MM.1S (cell line): ENCODE data around the gene EP400.

Experiments used
- DNase-seq: peaks from one replicate; pipeline ENCODE4 v3.0.0-alpha.2; 2015
- H2AFZ ChIP-seq: fragments of 300-600 bp; sonication (generic); 2 replicates; pipeline ENCODE4 v1.6.0; 2016; ENCODE audit warnings: antibody characterized with exemption, low read length
- H3F3A ChIP-seq: fragments of 300-600 bp; sonication (generic); 2 replicates; pipeline ENCODE4 v1.6.1; 2016; ENCODE audit warnings: mild to moderate bottlenecking, antibody characterized with exemption, low read length, moderate library complexity, mixed read lengths; ENCODE audit not compliant: insufficient read depth
- H3K27ac ChIP-seq: fragments of 300-600 bp; sonication (generic); 2 replicates; pipeline ENCODE4 v1.5.1; 2016; ENCODE audit warnings: mild to moderate bottlenecking, low read length
- H3K27me3 ChIP-seq: fragments of 300-600 bp; sonication (generic); replicated peaks from 2 replicates; pipeline ENCODE4 v1.6.0; 2016; ENCODE audit warnings: low read length; ENCODE audit not compliant: insufficient read depth
- H3K36me3 ChIP-seq: fragments of 300-600 bp; sonication (generic); replicated peaks from 2 replicates; pipeline ENCODE4 v1.6.1; 2016; ENCODE audit warnings: mild to moderate bottlenecking, low read length, mixed read lengths; ENCODE audit not compliant: insufficient read depth
- H3K4me1 ChIP-seq: fragments of 300-600 bp; sonication (generic); 2 replicates; pipeline ENCODE4 v1.6.1; 2016; ENCODE audit warnings: low read length, mixed read lengths
- H3K4me2 ChIP-seq: fragments of 300-600 bp; sonication (generic); 2 replicates; pipeline ENCODE4 v1.6.0; 2016; ENCODE audit warnings: low read depth, low read length
- H3K4me3 ChIP-seq: fragments of 300-600 bp; sonication (generic); 2 replicates; pipeline ENCODE4 v1.5.1; 2016; ENCODE audit warnings: low read length, mixed read lengths
- H3K79me2 ChIP-seq: fragments of 300-600 bp; sonication (generic); 2 replicates; pipeline ENCODE4 v1.6.1; 2016; ENCODE audit warnings: mixed run types, low read length, mixed read lengths
- H3K9ac ChIP-seq: fragments of 300-600 bp; sonication (generic); 2 replicates; pipeline ENCODE4 v1.6.1; 2016; ENCODE audit warnings: low read length, mixed read lengths
- H3K9me2 ChIP-seq: fragments of 300-600 bp; sonication (generic); replicated peaks from 2 replicates; pipeline ENCODE4 v1.6.1; 2016; ENCODE audit warnings: mild to moderate bottlenecking, low read length, mixed read lengths; ENCODE audit not compliant: insufficient read depth
- H3K9me3 ChIP-seq: fragments of 300-600 bp; sonication (generic); replicated peaks from 2 replicates; pipeline ENCODE4 v1.6.1; 2016; ENCODE audit warnings: mild to moderate bottlenecking, low read length, mixed read lengths; ENCODE audit not compliant: insufficient read depth
- H4K20me1 ChIP-seq: fragments of 300-600 bp; sonication (generic); 2 replicates; pipeline ENCODE4 v1.6.1; 2016; ENCODE audit warnings: mild to moderate bottlenecking, low read length, moderate library complexity, mixed read lengths; ENCODE audit not compliant: insufficient read depth
- EZH2 ChIP-seq: fragments of 300-600 bp; sonication (generic); optimal IDR thresholded peaks from 2 replicates; pipeline ENCODE3; 2017; ENCODE audit warnings: low read depth, mild to moderate bottlenecking, antibody characterized with exemption, low read length, mixed read lengths
- EZH2phosphoT487 ChIP-seq: fragments of 300-600 bp; sonication (generic); IDR thresholded peaks from 2 replicates; pipeline ENCODE4 v1.6.1; 2018; ENCODE audit warnings: antibody characterized with exemption, low read length
- TF ChIP-seq, protein P1 (sequence below): fragments of 300-600 bp; sonication (generic); IDR thresholded peaks from 2 replicates; pipeline ENCODE4 v1.5.1; 2016; ENCODE audit warnings: antibody characterized with exemption, low read length, mixed read lengths

EP400 gene

DNA sequence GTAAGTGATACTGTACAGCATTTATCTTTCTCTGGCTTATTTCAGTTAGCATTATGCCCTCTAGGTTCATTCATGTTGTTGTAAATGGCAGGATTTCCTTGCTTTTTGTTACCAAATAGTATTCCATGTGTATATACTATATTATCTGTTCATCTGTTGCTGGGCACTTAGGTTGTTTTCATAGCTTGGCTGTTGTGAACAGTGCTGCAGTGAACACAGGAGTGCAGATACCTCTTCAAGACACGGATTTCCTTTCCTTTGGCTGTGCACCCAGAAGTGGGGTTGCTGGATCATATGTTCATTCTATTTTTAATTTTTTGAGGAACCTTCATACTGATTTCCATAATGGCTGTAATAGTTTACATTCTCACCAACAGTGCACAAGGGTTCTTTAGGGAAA is 21.5 kb downstream of the EP400 start:
- Histone ChIP-seq H4K20me1 (no peaks in the 10 kb centered on the region), H3K9me2 (no peaks in the 10 kb centered on the region), H3K9me3 (no peaks in the 10 kb centered on the region), H3K36me3 (no peaks in the 10 kb centered on the region), H3K27ac (no peak overlapping the region), H3F3A (no peaks in the 10 kb centered on the region), H3K79me2 (peaks cover 38% of the 10 kb centered on the region), H2AFZ (no peak overlapping the region), H3K9ac (no peak overlapping the region), H3K27me3 (no peaks in the 10 kb centered on the region), H3K4me3 (no peak overlapping the region), H3K4me1 (no peaks in the 10 kb centered on the region), H3K4me2 (no peak overlapping the region)
- TF ChIP-seq, protein P1, sequence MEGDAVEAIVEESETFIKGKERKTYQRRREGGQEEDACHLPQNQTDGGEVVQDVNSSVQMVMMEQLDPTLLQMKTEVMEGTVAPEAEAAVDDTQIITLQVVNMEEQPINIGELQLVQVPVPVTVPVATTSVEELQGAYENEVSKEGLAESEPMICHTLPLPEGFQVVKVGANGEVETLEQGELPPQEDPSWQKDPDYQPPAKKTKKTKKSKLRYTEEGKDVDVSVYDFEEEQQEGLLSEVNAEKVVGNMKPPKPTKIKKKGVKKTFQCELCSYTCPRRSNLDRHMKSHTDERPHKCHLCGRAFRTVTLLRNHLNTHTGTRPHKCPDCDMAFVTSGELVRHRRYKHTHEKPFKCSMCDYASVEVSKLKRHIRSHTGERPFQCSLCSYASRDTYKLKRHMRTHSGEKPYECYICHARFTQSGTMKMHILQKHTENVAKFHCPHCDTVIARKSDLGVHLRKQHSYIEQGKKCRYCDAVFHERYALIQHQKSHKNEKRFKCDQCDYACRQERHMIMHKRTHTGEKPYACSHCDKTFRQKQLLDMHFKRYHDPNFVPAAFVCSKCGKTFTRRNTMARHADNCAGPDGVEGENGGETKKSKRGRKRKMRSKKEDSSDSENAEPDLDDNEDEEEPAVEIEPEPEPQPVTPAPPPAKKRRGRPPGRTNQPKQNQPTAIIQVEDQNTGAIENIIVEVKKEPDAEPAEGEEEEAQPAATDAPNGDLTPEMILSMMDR = no peak
- TF ChIP-seq EZH2phosphoT487 = no peak
- TF ChIP-seq EZH2 = no peak
- no peak for DNase-seq

DNA sequence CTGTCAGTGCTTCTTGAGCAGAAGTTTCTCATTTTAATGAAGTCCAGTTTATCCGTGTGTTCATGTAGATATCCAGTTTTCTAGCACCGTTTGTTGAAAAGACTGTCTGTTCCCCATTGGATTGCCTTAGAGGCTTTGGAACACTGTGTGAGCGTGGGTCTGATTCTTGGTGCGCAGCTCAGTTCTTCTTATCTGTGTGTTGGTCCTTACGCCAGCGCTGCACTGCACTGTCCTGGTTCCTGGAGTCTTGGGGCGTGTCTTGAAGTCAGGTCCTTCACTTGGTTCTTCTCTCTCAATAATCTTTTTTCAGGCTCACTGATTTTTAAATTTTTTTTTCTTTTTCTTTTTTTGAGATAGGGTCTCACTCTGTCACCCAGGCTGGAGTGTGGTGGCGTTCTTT is 25.5 kb downstream of the EP400 start:
- no peaks in the 10 kb centered on the region for H3K36me3 ChIP-seq
- TF ChIP-seq EZH2 (no peak), EZH2phosphoT487 (no peak)
- TF ChIP-seq, protein P1 = no peak
- H3K4me2 ChIP-seq = no peak overlapping the region
- no peaks in the 10 kb centered on the region for H4K20me1 ChIP-seq
- no peak overlapping the region for H2AFZ ChIP-seq
- H3K9me3 ChIP-seq = no peaks in the 10 kb centered on the region
- peaks cover 14% of the 10 kb centered on the region for H3K79me2 ChIP-seq
- no peak overlapping the region for H3K27ac ChIP-seq
- H3K4me1 ChIP-seq = no peaks in the 10 kb centered on the region
- no peak overlapping the region for H3K9ac ChIP-seq
- H3F3A ChIP-seq = no peaks in the 10 kb centered on the region
- no peak for DNase-seq
- no peak overlapping the region for H3K4me3 ChIP-seq
- H3K27me3 ChIP-seq = no peaks in the 10 kb centered on the region
- H3K9me2 ChIP-seq = no peaks in the 10 kb centered on the region

DNA sequence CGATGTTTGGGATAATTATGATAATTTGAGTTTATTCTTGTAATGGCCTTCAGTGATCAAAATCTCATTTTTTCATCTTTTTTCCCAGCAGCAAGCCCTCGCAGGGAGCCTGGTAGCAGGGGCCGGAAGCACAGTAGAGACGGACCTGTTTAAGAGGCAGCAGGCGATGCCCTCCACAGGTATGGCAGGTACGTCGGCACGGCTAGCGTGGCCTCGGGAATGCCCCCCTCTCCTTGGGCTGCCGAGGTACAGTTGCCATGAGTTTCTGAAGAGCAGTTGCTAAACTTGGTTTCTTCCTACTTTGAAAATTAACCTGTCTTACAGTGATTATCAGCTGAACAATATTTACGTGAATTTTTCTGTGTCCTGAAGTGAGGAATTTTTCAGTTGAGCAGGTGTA is 29.9 kb downstream of the EP400 start:
- H3K36me3 ChIP-seq = no peaks in the 10 kb centered on the region

More for the DNA sequence above, 29.9 kb downstream of the EP400 start:
- Histone ChIP-seq H3K4me3 (no peak overlapping the region), H3K79me2 (peaks cover 5% of the 10 kb centered on the region; the same call in 1 of the 2 replicates), H3K9me3 (no peaks in the 10 kb centered on the region), H3K27ac (no peak overlapping the region), H3F3A (no peaks in the 10 kb centered on the region), H4K20me1 (no peaks in the 10 kb centered on the region), H3K4me2 (no peak overlapping the region), H3K9ac (no peak overlapping the region), H3K9me2 (no peaks in the 10 kb centered on the region), H2AFZ (no peak overlapping the region), H3K27me3 (no peaks in the 10 kb centered on the region), H3K4me1 (no peaks in the 10 kb centered on the region)
- TF ChIP-seq, protein P1 = no peak
- no peak for DNase-seq
